H1 (cell line): Measurements from ENCODE around the gene CHDH. TPM values are rescaled to one million over a fixed set of nuclear protein-coding genes. Genes with fewer than 3 reads are reported as not detected.

Source experiments
- CTCF ChIA-PET: fragments of 300-600 bp; sonication (Branson Sonifier 250); formaldehyde crosslinking; loops from one replicate; lab custom pipeline; 2021; ENCODE audit not compliant: partially characterized antibody; lab: Charles Lee
- POLR2A ChIA-PET: fragments of 300-600 bp; sonication (Branson Sonifier 250); formaldehyde crosslinking; loops from one replicate; lab custom pipeline; 2021; ENCODE audit warnings: inconsistent platforms; ENCODE audit not compliant: partially characterized antibody; lab: Charles Lee
- DNase-seq, 2 experiments: peaks; one replicate each; pipeline versions ENCODE4 v3.0.0 to v3.0.0-alpha.2; 2010 to 2022; ENCODE audit warnings: low spot score in 2 of 2, low read depth in 1 of 2, mixed read lengths in 1 of 2
- FAIRE-seq: peaks from 2 replicates; lab custom pipeline; 2011; peaks lifted over from hg19 to GRCh38; lab: Jason Lieb, UNC
- H2AFZ ChIP-seq: 2 replicates; pipeline ENCODE4 v1.8.1; 2012; ENCODE audit warnings: low read length, inconsistent platforms
- H2AK5ac ChIP-seq: 2 replicates; pipeline ENCODE4 v1.6.1; 2013; ENCODE audit warnings: low read depth, low read length
- H2BK120ac ChIP-seq: replicated peaks from 2 replicates; pipeline ENCODE3; 2013; ENCODE audit warnings: low read depth, low read length, inconsistent platforms
- H2BK12ac ChIP-seq: 2 replicates; pipeline ENCODE4 v1.6.1; 2013; ENCODE audit warnings: low read depth, low read length
- H2BK15ac ChIP-seq: 2 replicates; pipeline ENCODE4 v1.6.1; 2013; ENCODE audit warnings: low read length
- H2BK20ac ChIP-seq: 2 replicates; pipeline ENCODE4 v1.6.1; 2013; ENCODE audit warnings: low read length
- H2BK5ac ChIP-seq: 2 replicates; pipeline ENCODE4 v1.6.1; 2013; ENCODE audit warnings: low read depth, low read length
- H3K14ac ChIP-seq: 2 replicates; pipeline ENCODE4 v1.6.1; 2013; ENCODE audit warnings: inconsistent platforms; ENCODE audit not compliant: insufficient read length
- H3K18ac ChIP-seq: 2 replicates; pipeline ENCODE4 v1.6.1; 2013; ENCODE audit warnings: low read length; ENCODE audit errors: extremely low read depth
- H3K23ac ChIP-seq: 2 replicates; pipeline ENCODE4 v1.6.1; 2013; ENCODE audit warnings: inconsistent platforms; ENCODE audit not compliant: insufficient read length
- H3K23me2 ChIP-seq: 2 replicates; pipeline ENCODE4 v1.6.1; 2013; ENCODE audit warnings: low read depth, low read length
- H3K27ac ChIP-seq: 2 replicates; pipeline ENCODE4 v1.6.1; 2011; ENCODE audit warnings: low read depth, low read length, inconsistent platforms
- H3K27me3 ChIP-seq, 4 experiments: replicated peaks in 1 of 4; 1 replicate in 1 of 4; 2 replicates in 3 of 4; pipeline versions ENCODE4 v1.6.1 to v1.8.1; 2011 to 2013; ENCODE audit warnings: low read length in 3 of 4, mild to moderate bottlenecking in 3 of 4, inconsistent platforms in 2 of 4, mixed read lengths in 2 of 4, moderate library complexity in 1 of 4; ENCODE audit not compliant: control insufficient read depth in 3 of 4, insufficient read depth in 3 of 4; ENCODE audit errors: extremely low read depth in 1 of 4
- H3K36me3 ChIP-seq, 4 experiments: 2 replicates each; pipeline versions ENCODE4 v1.6.1 to v1.8.1; 2011 to 2013; ENCODE audit warnings: mild to moderate bottlenecking in 4 of 4, low read length in 3 of 4, moderate library complexity in 2 of 4, control low read depth in 1 of 4, inconsistent platforms in 1 of 4; ENCODE audit not compliant: insufficient read depth in 4 of 4, control insufficient read depth in 2 of 4
- H3K4ac ChIP-seq: replicated peaks from 2 replicates; pipeline ENCODE3; 2013; ENCODE audit warnings: low read length, low read depth, mixed read lengths, inconsistent platforms; ENCODE audit not compliant: insufficient read length
- H3K4me1 ChIP-seq, 4 experiments: replicated peaks in 1 of 4; 1 replicate in 1 of 4; 2 replicates in 3 of 4; pipeline versions ENCODE4 v1.6.1 to v1.8.1; 2011 to 2013; ENCODE audit warnings: low read length in 3 of 4, inconsistent platforms in 2 of 4, mixed read lengths in 1 of 4; ENCODE audit not compliant: insufficient read depth in 4 of 4, control insufficient read depth in 3 of 4
- H3K4me2 ChIP-seq, 2 experiments: 2 replicates each; pipeline versions ENCODE4 v1.6.1 to v1.8.1; 2011 to 2013; ENCODE audit warnings: low read depth in 2 of 2, low read length in 2 of 2, control low read depth in 1 of 2, inconsistent platforms in 1 of 2, mild to moderate bottlenecking in 1 of 2; ENCODE audit not compliant: insufficient read depth in 1 of 2
- H3K4me3 ChIP-seq, 4 experiments: fragments of 200-600, 300-600 bp in 1 of 4; sonication (generic), shearing (Covaris generic), sonication (Bioruptor Twin) in 1 of 4; 2 replicates each; pipeline versions ENCODE4 v1.5.1 to v1.8.1; 2011 to 2016; ENCODE audit warnings: low read length in 4 of 4, low read depth in 3 of 4, control low read depth in 2 of 4, inconsistent platforms in 2 of 4, mild to moderate bottlenecking in 2 of 4, mixed read lengths in 1 of 4, moderate library complexity in 1 of 4; ENCODE audit not compliant: insufficient read depth in 2 of 4; ENCODE audit errors: extremely low read depth in 1 of 4
- H3K56ac ChIP-seq: replicated peaks from 2 replicates; pipeline ENCODE3; 2013; ENCODE audit warnings: low read depth, mild to moderate bottlenecking, mixed read lengths, low read length, inconsistent platforms; ENCODE audit not compliant: insufficient read length
- H3K79me1 ChIP-seq: 2 replicates; pipeline ENCODE4 v1.6.1; 2013; ENCODE audit warnings: low read depth, low read length, control low read depth
- H3K79me2 ChIP-seq, 2 experiments: 2 replicates each; pipeline versions ENCODE4 v1.6.1 to v1.8.1; 2012 to 2013; ENCODE audit warnings: low read length in 2 of 2, mild to moderate bottlenecking in 2 of 2, inconsistent platforms in 1 of 2; ENCODE audit not compliant: insufficient read depth in 2 of 2, control insufficient read depth in 1 of 2
- H3K9ac ChIP-seq, 4 experiments: replicated peaks in 1 of 4; 1 replicate in 1 of 4; 2 replicates in 3 of 4; pipeline versions ENCODE4 v1.6.1 to v1.8.1; 2011 to 2013; ENCODE audit warnings: low read depth in 3 of 4, low read length in 3 of 4, control low read depth in 2 of 4, mild to moderate bottlenecking in 2 of 4, moderate library complexity in 2 of 4, inconsistent platforms in 1 of 4; ENCODE audit errors: extremely low read depth in 1 of 4
- H3K9me3 ChIP-seq, 2 experiments: 2 replicates each; pipeline versions ENCODE4 v1.6.1 to v1.8.1; 2012 to 2013; ENCODE audit warnings: mild to moderate bottlenecking in 2 of 2, moderate library complexity in 2 of 2, control low read depth in 1 of 2, inconsistent platforms in 1 of 2, low read depth in 1 of 2, low read length in 1 of 2, mixed read lengths in 1 of 2; ENCODE audit not compliant: insufficient read depth in 2 of 2
- H4K20me1 ChIP-seq, 2 experiments: replicated peaks in 1 of 2; 2 replicates each; pipeline versions ENCODE3 to v1.8.1; 2011 to 2013; ENCODE audit warnings: inconsistent platforms in 2 of 2, low read length in 2 of 2, mild to moderate bottlenecking in 1 of 2; ENCODE audit not compliant: insufficient read depth in 2 of 2, control insufficient read depth in 1 of 2
- H4K5ac ChIP-seq: 2 replicates; pipeline ENCODE4 v1.6.1; 2013; ENCODE audit warnings: low read length, low read depth, mixed read lengths, inconsistent platforms; ENCODE audit not compliant: insufficient read length
- H4K8ac ChIP-seq: 2 replicates; pipeline ENCODE4 v1.8.0; 2013; ENCODE audit warnings: mild to moderate bottlenecking, moderate library complexity, low read length, inconsistent platforms; ENCODE audit not compliant: insufficient read depth; ENCODE audit errors: extremely low read depth
- H4K91ac ChIP-seq: replicated peaks from 2 replicates; pipeline ENCODE3; 2013; ENCODE audit warnings: low read length, mixed read lengths, inconsistent platforms; ENCODE audit not compliant: insufficient read length
- WGBS, 2 experiments: shearing (Covaris generic) in 1 of 2; methylation state at CpG; one replicate each; pipeline versions ENCODE4 v1.1.6 to v1.1.7; 2013 to 2015; ENCODE audit warnings: low lambda C conversion rate in 2 of 2, mixed read lengths in 2 of 2, inconsistent platforms in 1 of 2, low coverage in 1 of 2, missing lambda C conversion rate in 1 of 2; ENCODE audit not compliant: insufficient replicate concordance in 2 of 2, insufficient coverage in 1 of 2, insufficient read length in 1 of 2; ENCODE audit errors: extremely low coverage in 1 of 2, missing lambda C conversion rate in 1 of 2; 5-methylcytosine and 5-hydroxymethylcytosine counted together
- polyA plus RNA-seq, 7 experiments: library from polyadenylated mRNA; depleted of rRNA in 3 of 7; stranded (reverse) in 5 of 7; unstranded in 2 of 7; fragments of >200 nt in 5 of 7; fragments of 200-250 nt in 2 of 7; gene quantifications; 1 replicate in 5 of 7; 2 replicates in 1 of 7; 4 replicates in 1 of 7; pipeline versions ENCODE4 v1.2.1 to v1.2.3, GENCODE V29; 2011 to 2013; ENCODE audit warnings: missing spikeins in 2 of 7, mixed read lengths in 2 of 7
- total RNA-seq: library from RNA; stranded (reverse); fragmentation: NEBNext Ultra II Directional; extraction: Animal tissue kit (Norgen Biotek cat#: 25700); gene quantifications from 2 replicates; pipeline ENCODE4 v1.2.1, GENCODE V29; 2021
- TF ChIP-seq, protein P1 (sequence below): IDR thresholded peaks from 2 replicates; pipeline ENCODE4 v1.6.1; 2012; ENCODE audit warnings: inconsistent platforms

Gene CHDH
- total and polyA plus RNA-seq, 2 of the 8 experiments (the other 6 are each of a cell fraction or from before 2014, with no cell fraction given), result 4.9 to 10.3 TPM

DNA sequence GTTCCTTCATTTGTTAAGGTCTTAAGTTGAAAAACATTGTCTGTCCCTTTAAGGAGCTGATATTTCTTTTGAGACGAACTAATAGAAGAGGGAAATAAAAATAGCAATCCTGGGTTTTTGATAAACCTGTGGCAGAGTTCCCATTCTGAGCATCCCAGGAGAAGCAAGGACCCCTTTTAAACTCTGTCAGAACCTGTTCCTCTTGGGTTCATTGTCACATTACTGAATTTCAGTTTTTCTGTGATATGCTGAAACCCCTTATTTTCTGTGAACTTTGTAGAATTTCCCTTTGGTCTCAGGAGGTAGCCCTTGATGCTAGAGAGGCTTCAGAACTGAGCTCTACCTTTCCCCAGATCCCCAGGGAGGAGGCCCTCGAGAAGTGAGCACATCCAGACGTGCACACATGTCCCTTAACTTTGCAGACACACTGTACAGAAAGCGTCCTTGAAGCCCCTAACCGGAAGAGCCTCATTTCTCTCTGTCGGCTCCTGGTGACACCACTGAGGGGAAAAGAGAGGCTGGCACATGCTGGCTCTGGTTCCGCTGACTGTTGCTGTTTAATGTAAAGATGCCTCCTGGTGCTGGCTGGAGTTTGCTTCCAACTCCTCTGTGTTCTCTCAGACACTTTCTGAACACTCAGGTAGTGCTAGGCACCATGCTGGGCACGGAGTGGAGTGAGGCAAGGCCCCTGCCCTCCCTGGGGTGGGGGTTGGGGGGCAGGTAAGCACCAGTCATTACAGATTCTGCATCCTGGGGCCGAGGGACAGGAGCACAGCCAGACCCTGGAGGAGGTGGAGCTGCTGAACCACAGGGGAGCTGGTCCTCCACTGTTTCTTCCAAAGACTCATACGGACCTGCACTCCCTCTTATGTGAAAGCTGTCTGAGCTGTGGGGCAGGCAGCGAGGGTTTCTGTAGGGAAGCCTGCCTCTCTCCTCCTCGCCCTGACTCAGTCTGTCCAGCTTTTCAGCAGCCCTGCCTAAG lies 77.5 kb downstream of the CHDH start:
- no peak for DNase-seq
- ChIA-PET CTCF (interaction anchor here (1.0 to 1.6 kb wide), 2 partner anchors 18 to 102 kb away, joined by 3 to 5 read pairs; no protein-coding TSS in a partner anchor), POLR2A (no interaction called here)
- H3K79me2 ChIP-seq, result no peaks in the 10 kb centered on the region
- no peaks in the 10 kb centered on the region for H3K36me3 ChIP-seq
- H3K4me3 ChIP-seq, result no peak overlapping the region
- H3K23ac ChIP-seq, result no peak overlapping the region
- no peaks in the 10 kb centered on the region for H3K79me1 ChIP-seq
- no peak overlapping the region for H2AK5ac ChIP-seq
- no peak overlapping the region for H3K4me2 ChIP-seq
- no peak overlapping the region for H3K56ac ChIP-seq
- no peak overlapping the region for H3K14ac ChIP-seq
- no peak overlapping the region; the same call in 1 of the 2 replicates for H4K8ac ChIP-seq
- H2BK5ac ChIP-seq, result no peak overlapping the region
- no peak overlapping the region for H3K27ac ChIP-seq
- 69% methylated on average over 12 of the region's 12 CpGs; no CpG with 5 or more reads in 1 of the 2 experiments for WGBS, 2 experiments
- H4K91ac ChIP-seq, result no peak overlapping the region
- H2BK15ac ChIP-seq, result peak overlapping the region; percentile 5; the same call in 1 of the 2 replicates
- no peak overlapping the region for H3K4ac ChIP-seq
- no peak overlapping the region for H4K5ac ChIP-seq
- no peaks in the 10 kb centered on the region for H3K9me3 ChIP-seq
- H2BK120ac ChIP-seq, result no peak overlapping the region
- H3K9ac ChIP-seq, result no peak overlapping the region
- H3K18ac ChIP-seq, result no peak overlapping the region
- H2BK20ac ChIP-seq, result no peak overlapping the region
- no peak overlapping the region; the same call in 1 of the 2 replicates for H2AFZ ChIP-seq
- no peaks in the 10 kb centered on the region for H3K27me3 ChIP-seq
- H3K23me2 ChIP-seq, result no peaks in the 10 kb centered on the region
- H4K20me1 ChIP-seq, result no peaks in the 10 kb centered on the region
- peaks cover 0 to 12% (median 7%) of the 10 kb centered on the region in 4 experiments; a peak in 4 of 7 replicates for H3K4me1 ChIP-seq
- no peak overlapping the region for H2BK12ac ChIP-seq
- no peak for FAIRE-seq
- TF ChIP-seq, protein P1, sequence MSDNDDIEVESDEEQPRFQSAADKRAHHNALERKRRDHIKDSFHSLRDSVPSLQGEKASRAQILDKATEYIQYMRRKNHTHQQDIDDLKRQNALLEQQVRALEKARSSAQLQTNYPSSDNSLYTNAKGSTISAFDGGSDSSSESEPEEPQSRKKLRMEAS, result no peak
